Ascending aorta (tissue), 2 donors: ENCODE data around the gene KCTD2. TPM values are rescaled to one million over a fixed set of nuclear protein-coding genes. Genes with fewer than 3 reads are reported as not detected.

Source experiments
- DNase-seq, 2 donors: peaks; one replicate each; pipeline ENCODE4 v3.0.0-alpha.2; 2019; ENCODE audit warnings: low spot score in 2 of 2
- H3K27ac ChIP-seq, 2 donors: fragments of 200-600 bp; sonication (generic); one replicate each; pipeline ENCODE4 v1.5.1; 2016 to 2017; ENCODE audit warnings: mild to moderate bottlenecking in 1 of 2
- H3K27me3 ChIP-seq: fragments of 200-600 bp; sonication (generic); one replicate; pipeline ENCODE4 v1.5.1; 2017
- H3K36me3 ChIP-seq, 2 donors: fragments of 200-600 bp; sonication (generic); one replicate each; pipeline ENCODE4 v1.5.1; 2016
- H3K4me1 ChIP-seq, 2 donors: fragments of 200-600 bp; sonication (generic); one replicate each; pipeline ENCODE4 v1.5.1; 2016 to 2017; ENCODE audit warnings: mild to moderate bottlenecking in 1 of 2
- H3K4me3 ChIP-seq, 2 donors: fragments of 200-600 bp; sonication (generic); one replicate each; pipeline ENCODE4 v1.5.1; 2016 to 2017; ENCODE audit warnings: mild to moderate bottlenecking in 1 of 2
- H3K9me3 ChIP-seq, 2 donors: fragments of 200-600 bp; sonication (generic); one replicate each; pipeline ENCODE4 v1.5.1; 2016
- intact Hi-C: fragments of 100-400 bp; cut with DNase I; formaldehyde crosslinking; loops from one replicate; pipeline ENCODE4 v1.15.1; 2023
- total RNA-seq: library from RNA; depleted of rRNA; stranded (reverse); fragments of >200 nt; gene quantifications from one replicate; pipeline ENCODE4 v1.1.0, GENCODE V29; 2016
- TF ChIP-seq, protein P1 (sequence below), 3 experiments: fragments of 200-600 bp in 2 of 3; fragments of 450-650 bp in 1 of 3; sonication (generic) in 2 of 3; IDR thresholded peaks; one replicate each; pipeline ENCODE4 v1.5.1; 2016 to 2019; ENCODE audit warnings: antibody characterized with exemption in 3 of 3, mild to moderate bottlenecking in 1 of 3, moderate library complexity in 1 of 3

Gene KCTD2
- total RNA-seq, 1 donor from 2014 or later: 31.4 TPM

DNA sequence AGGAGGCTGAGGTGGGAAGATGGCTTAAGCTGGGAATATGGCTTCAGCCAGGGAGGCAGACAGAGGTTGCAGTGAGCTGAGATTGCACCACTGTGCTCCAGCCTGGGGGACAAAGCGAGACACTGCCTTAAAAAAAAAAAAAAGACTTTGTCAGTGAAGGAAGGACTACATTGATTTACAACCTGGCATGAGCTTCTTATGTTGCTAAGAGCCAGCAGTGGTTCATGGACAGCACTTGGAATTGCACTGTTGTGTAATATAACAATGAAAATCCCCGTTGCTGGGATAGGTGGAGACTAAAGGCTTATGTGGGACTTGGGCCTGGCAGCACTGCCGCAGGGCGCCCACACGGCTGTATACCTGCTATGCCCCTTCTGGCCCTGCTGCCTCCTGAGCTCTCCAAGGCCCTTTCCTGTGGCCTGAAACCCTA is 26.6 kb downstream of the KCTD2 start:
- Histone ChIP-seq H3K9me3 (no peaks in the 10 kb centered on the region), H3K27ac (no peak overlapping the region), H3K4me3 (no peak overlapping the region), H3K4me1 (peaks cover 9 to 13% of the 10 kb centered on the region in 2 donors), H3K36me3 (no peaks in the 10 kb centered on the region), H3K27me3 (no peaks in the 10 kb centered on the region)
- intact Hi-C loops: no loop called here
- no peak for DNase-seq
- TF ChIP-seq, protein P1, sequence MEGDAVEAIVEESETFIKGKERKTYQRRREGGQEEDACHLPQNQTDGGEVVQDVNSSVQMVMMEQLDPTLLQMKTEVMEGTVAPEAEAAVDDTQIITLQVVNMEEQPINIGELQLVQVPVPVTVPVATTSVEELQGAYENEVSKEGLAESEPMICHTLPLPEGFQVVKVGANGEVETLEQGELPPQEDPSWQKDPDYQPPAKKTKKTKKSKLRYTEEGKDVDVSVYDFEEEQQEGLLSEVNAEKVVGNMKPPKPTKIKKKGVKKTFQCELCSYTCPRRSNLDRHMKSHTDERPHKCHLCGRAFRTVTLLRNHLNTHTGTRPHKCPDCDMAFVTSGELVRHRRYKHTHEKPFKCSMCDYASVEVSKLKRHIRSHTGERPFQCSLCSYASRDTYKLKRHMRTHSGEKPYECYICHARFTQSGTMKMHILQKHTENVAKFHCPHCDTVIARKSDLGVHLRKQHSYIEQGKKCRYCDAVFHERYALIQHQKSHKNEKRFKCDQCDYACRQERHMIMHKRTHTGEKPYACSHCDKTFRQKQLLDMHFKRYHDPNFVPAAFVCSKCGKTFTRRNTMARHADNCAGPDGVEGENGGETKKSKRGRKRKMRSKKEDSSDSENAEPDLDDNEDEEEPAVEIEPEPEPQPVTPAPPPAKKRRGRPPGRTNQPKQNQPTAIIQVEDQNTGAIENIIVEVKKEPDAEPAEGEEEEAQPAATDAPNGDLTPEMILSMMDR (IDR thresholded peaks at IDR 0.05): no peak

DNA sequence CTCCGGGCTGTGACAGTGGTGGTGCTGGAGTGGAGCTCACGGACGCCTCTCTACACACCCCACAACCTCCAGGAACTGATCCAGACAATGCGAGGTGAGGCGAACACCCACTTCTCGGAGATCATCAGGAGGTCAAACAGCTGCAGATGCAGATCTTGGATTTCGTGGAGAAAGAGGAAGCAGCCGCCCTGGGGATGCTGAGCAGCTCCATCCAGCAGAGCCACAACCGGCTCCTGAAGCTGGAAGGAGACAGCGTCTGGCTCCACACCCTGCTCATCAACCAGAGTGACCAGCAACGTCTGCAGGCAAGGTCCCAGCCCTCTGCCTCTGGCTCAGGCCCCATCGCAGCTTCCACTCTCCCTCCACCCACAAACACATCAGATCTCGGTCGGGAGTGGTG is 27.5 kb downstream of the KCTD2 start:
- Histone ChIP-seq H3K4me1 (peaks cover 9 to 21% of the 10 kb centered on the region in 2 donors), H3K27ac (no peak overlapping the region), H3K9me3 (no peaks in the 10 kb centered on the region), H3K4me3 (no peak overlapping the region), H3K27me3 (no peaks in the 10 kb centered on the region), H3K36me3 (no peaks in the 10 kb centered on the region)
- intact Hi-C loops: no loop called here
- TF ChIP-seq, protein P1 (IDR thresholded peaks at IDR 0.05): no peak
- DNase-seq: no peak

DNA sequence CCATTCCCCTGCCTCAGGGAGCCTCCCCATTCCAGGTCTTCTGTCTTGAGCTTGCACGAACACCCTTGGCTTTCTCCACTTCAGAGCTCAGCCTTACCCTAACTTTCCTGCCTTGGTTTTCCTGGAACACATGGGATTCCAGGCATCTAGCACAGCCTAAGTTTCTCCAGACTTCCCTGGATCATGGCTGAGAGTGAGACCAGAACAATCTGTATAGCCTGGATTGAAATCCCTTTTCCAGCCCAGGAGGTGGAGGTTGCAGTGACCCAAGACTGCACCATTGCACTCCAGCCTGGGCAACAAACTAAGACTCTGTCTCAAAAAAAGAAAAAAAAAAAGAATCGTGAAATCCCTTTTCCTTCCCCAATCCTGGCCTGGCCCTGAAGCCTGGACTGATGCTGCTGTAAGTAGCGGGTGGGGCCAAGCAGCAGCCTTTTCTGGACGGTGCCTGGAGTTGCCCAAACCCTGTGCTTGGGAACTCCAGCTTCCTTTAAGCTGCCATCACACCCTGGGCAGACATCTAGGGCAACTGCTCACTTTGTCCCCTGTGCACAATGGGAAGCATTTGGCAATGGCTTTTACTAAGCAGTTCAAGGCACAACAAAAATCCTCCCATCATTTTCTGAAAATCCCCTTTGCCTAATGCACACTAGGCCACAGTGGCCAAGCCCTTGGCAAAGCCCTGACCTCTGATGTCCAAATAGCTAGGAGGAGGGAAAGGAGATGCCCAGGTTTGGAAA is 28.7 kb downstream of the KCTD2 start:
- DNase-seq: no peak
- Histone ChIP-seq H3K9me3 (no peaks in the 10 kb centered on the region), H3K4me3 (no peak overlapping the region), H3K36me3 (no peaks in the 10 kb centered on the region), H3K4me1 (peaks cover 9 to 22% of the 10 kb centered on the region in 2 donors), H3K27me3 (no peaks in the 10 kb centered on the region), H3K27ac (peak overlapping the region in 1 of 2 donors; percentile 1)
- intact Hi-C loops: loop anchor here (2.0 kb wide), 1 partner anchor 31 kb away; no protein-coding TSS in a partner anchor
- TF ChIP-seq, protein P1 (IDR thresholded peaks at IDR 0.05): no peak

DNA sequence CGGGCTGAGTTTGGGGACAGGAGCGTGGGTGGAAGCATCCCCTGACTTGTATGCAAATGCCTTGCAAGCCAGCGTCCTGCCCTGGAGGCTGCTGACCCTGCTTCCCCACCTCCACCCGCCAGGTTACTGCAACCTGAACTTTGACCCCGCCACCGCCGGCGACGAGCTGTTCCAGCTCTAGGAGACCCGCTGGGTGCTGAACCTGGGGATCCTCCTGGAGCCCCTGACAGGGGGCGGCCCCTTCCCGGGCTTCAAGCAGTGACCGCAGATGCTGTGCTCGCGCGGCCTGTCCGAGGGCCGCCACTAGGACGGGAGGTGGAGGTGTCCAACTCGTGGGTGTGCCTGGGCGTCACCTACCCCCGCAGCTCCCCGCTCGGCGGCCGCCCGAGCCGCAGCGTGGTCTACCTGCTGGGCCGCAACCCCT is 30.1 kb downstream of the KCTD2 start:
- H3K9me3 ChIP-seq: no peaks in the 10 kb centered on the region
- H3K4me3 ChIP-seq: peak overlapping the region; percentile 46 to 66
- intact Hi-C loops: loop anchor here (2.0 kb wide), 1 partner anchor 30 kb away; no protein-coding TSS in a partner anchor

DNA sequence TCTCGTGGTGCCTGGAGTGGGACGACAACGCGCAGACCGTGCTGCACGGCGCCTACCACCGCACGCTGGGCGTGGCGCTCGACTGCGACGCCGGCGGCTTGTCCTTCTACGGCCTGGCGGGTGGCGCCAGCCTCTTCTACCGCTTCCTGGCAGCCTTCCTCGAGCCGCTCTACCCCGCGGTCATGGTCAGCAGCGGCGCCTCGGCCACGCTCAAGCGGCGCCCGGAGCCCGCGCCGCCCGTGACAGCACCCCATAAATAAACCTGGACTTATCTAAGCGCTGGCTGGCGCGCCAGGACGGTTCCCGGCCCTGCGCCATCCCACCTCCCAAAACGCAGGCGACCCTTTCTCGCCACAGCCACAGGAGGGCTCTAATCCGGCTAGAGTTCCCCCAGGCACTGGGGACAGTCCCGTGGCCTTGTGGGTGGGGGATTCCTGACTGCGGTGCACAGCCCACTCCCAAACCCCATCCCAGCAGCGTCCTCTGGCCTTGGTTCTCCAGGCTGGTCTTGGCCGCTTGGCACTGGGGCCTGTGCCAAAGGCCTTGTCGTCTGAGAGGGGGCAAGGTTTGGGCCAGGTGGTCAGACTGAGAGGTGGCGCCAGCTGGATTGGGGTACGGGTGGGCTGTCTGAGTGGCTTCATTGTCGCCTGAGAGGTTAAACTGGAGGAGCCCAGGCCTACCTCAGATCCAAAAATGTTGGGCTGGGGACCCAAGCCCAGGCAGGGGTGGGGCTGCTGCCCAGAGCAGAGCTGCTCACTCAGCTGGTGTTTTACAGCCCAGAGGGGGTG is 30.7 kb downstream of the KCTD2 start:
- peak in 1 of 2 donors; percentile 87 for DNase-seq
- intact Hi-C loops: loop anchor here (2.0 kb wide), 1 partner anchor 29 kb away; no protein-coding TSS in a partner anchor

More for the DNA sequence above, 30.1 kb downstream of the KCTD2 start:
- TF ChIP-seq, protein P1 (IDR thresholded peaks at IDR 0.05): no peak
- Histone ChIP-seq H3K27me3 (no peaks in the 10 kb centered on the region), H3K36me3 (no peaks in the 10 kb centered on the region), H3K27ac (peak overlapping the region; percentile 88 to 89), H3K4me1 (peaks cover 9 to 22% of the 10 kb centered on the region in 2 donors)
- DNase-seq: no peak

More for the DNA sequence above, 30.7 kb downstream of the KCTD2 start:
- Histone ChIP-seq H3K9me3 (no peaks in the 10 kb centered on the region), H3K27ac (peak overlapping the region; percentile 88 to 89), H3K4me3 (peak overlapping the region; percentile 46 to 66), H3K27me3 (no peaks in the 10 kb centered on the region), H3K4me1 (peaks cover 9 to 22% of the 10 kb centered on the region in 2 donors), H3K36me3 (no peaks in the 10 kb centered on the region)
- TF ChIP-seq, protein P1 (IDR thresholded peaks at IDR 0.05): peak in 1 of 3 experiments; percentile 16
